ENCODE data around the gene PDE1C. TPM values are rescaled to one million over a fixed set of nuclear protein-coding genes. Genes with fewer than 3 reads are reported as not detected.

Gene PDE1C
- total RNA-seq, 1 donor from 2014 or later, result 2.3 TPM

DNA sequence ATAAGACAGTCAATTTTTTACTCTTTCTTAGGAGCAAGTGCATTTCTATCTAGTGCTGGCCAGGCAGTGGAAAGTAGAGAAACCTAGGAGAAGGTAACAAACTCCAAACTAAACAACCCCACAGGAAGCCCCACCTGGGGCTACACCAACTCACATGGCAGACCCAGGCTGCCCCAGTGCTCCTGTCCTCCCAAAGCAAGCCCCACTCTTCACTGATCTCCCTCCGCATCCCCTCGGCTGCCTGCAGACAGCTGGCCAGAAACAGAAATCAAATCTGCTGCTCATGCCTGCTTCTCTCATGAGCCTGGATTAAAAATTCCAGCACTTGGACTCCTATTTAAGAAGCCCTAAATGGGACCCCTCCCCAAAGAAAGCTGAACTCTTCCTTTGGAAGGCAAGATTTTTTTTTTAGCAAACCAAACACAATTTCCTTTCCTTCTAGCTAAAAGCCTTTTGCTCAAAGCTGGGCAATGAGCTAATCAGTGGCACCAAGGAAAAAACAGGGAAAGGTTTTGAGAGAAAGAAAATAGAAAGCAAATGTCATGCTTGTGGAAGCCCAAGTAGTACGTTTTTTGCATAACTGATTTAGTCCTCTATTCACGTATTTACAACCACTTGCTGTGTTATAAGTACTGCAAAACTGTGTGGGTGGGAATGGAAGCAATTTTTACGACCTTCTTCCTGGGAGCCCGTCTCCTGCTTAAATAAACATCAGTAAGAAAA, 10.8 kb downstream of the PDE1C start:
- DNase-seq (ENCODE audit: low read depth), result no peak
- no peaks in the 10 kb centered on the region for H3K36me3 ChIP-seq (ENCODE audit: control insufficient read depth, insufficient read depth, low read length)
- H3K4me3 ChIP-seq (ENCODE audit: low read depth, low read length), result no peak overlapping the region
- no peaks in the 10 kb centered on the region for H3K27me3 ChIP-seq (ENCODE audit: control insufficient read depth, insufficient read depth, low read length)
- TF ChIP-seq, protein P1, sequence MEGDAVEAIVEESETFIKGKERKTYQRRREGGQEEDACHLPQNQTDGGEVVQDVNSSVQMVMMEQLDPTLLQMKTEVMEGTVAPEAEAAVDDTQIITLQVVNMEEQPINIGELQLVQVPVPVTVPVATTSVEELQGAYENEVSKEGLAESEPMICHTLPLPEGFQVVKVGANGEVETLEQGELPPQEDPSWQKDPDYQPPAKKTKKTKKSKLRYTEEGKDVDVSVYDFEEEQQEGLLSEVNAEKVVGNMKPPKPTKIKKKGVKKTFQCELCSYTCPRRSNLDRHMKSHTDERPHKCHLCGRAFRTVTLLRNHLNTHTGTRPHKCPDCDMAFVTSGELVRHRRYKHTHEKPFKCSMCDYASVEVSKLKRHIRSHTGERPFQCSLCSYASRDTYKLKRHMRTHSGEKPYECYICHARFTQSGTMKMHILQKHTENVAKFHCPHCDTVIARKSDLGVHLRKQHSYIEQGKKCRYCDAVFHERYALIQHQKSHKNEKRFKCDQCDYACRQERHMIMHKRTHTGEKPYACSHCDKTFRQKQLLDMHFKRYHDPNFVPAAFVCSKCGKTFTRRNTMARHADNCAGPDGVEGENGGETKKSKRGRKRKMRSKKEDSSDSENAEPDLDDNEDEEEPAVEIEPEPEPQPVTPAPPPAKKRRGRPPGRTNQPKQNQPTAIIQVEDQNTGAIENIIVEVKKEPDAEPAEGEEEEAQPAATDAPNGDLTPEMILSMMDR (IDR thresholded peaks at IDR 0.05; ENCODE audit: insufficient read depth, low read length, poor library complexity, severe bottlenecking), result no peak

DNA sequence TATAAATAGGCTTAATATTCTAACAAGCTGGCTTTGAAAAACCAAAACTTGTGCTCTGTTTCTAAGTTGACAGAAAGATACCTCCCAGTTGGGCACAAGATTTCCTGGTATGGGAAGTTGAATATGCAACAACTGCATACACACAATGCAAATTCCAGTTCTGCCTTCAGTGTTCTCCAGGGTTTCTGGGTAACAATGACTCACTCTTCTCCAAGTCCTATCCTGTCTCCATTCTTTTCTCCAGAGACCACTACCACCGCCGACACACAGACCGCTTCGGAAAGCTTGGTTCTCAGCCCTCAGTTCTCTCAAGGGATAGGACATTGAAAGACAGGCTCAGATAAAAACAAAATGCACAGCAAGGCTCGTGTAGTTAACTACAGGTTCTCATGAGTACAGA, 12.2 kb downstream of the PDE1C start:
- H3K27me3 ChIP-seq (ENCODE audit: control insufficient read depth, insufficient read depth, low read length), result no peaks in the 10 kb centered on the region
- no peak for DNase-seq (ENCODE audit: low read depth)
- TF ChIP-seq, protein P1 (IDR thresholded peaks at IDR 0.05; ENCODE audit: insufficient read depth, low read length, poor library complexity, severe bottlenecking), result no peak
- no peak overlapping the region for H3K4me3 ChIP-seq (ENCODE audit: low read depth, low read length)
- H3K36me3 ChIP-seq (ENCODE audit: control insufficient read depth, insufficient read depth, low read length), result no peaks in the 10 kb centered on the region

DNA sequence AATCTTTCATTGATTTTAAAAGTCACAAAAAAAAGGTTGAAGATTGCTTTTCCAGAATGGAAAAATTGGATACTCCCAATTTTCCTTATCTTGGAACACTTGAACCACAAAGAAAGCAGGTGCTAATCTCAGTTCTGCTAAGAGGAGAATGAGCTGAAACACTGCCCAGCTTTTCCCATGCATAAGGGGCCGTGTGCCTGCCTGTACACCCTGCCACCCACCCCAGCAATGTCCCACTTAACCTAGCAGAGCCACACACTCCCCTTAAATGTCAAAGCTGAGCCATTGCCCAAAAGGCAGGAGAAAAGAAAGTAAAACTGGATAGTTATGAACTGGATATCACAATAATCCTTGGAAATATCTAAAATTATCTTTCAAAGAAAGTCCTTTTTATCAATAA, 13.4 kb downstream of the PDE1C start:
- TF ChIP-seq, protein P1 (IDR thresholded peaks at IDR 0.05; ENCODE audit: insufficient read depth, low read length, poor library complexity, severe bottlenecking), result no peak
- no peaks in the 10 kb centered on the region for H3K27me3 ChIP-seq (ENCODE audit: control insufficient read depth, insufficient read depth, low read length)
- DNase-seq (ENCODE audit: low read depth), result no peak

DNA sequence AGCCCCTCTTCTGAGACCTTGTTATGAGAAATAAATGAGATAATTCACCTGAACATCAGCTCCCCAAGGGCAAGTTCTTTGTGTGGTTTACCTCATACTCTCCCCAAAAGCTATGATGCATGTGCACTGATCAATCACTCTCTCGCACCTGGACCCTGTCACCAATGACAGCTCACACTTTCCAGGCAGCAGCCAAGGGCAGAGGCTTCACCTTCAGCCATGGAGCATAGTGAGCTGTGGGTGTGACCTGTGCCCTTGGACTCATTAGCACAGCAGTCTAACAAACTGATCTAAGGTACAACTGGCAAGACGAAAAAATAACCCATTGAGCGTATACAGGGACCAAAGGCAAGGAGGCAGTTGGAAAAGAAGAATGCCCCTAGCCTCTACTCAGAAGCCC, 17.0 kb downstream of the PDE1C start:
- no peaks in the 10 kb centered on the region for H3K27me3 ChIP-seq (ENCODE audit: control insufficient read depth, insufficient read depth, low read length)
- H3K4me3 ChIP-seq (ENCODE audit: low read depth, low read length), result no peak overlapping the region
- no peak for DNase-seq (ENCODE audit: low read depth)
- H3K36me3 ChIP-seq (ENCODE audit: control insufficient read depth, insufficient read depth, low read length), result no peaks in the 10 kb centered on the region
- TF ChIP-seq, protein P1 (IDR thresholded peaks at IDR 0.05; ENCODE audit: insufficient read depth, low read length, poor library complexity, severe bottlenecking), result no peak

More for the DNA sequence above, 13.4 kb downstream of the PDE1C start:
- Histone ChIP-seq H3K36me3 (ENCODE audit: control insufficient read depth, insufficient read depth, low read length) (no peaks in the 10 kb centered on the region), H3K4me3 (ENCODE audit: low read depth, low read length) (no peak overlapping the region)

DNA sequence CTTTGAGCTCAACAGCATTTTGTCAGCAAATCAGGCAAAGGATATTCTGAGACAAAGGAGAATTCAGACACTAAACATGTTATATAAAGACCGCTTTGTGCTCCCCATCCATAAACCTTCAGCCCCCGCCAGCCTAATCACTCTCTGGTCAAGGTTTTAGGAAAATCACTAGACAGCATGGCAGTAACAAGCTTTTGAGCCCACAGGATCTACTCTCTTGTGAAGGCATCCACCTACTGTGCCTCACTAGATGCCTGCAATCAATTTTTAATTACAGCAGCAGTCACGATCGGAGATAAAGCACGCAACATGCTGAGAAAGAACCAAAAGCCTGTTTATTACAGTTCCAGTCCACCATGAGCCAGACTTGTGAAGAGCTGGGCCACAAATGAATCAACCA, 19.1 kb downstream of the PDE1C start:
- DNase-seq (ENCODE audit: low read depth), result no peak
- Histone ChIP-seq H3K36me3 (ENCODE audit: control insufficient read depth, insufficient read depth, low read length) (no peaks in the 10 kb centered on the region), H3K4me3 (ENCODE audit: low read depth, low read length) (no peak overlapping the region), H3K27me3 (ENCODE audit: control insufficient read depth, insufficient read depth, low read length) (no peaks in the 10 kb centered on the region)
- TF ChIP-seq, protein P1 (IDR thresholded peaks at IDR 0.05; ENCODE audit: insufficient read depth, low read length, poor library complexity, severe bottlenecking), result no peak

DNA sequence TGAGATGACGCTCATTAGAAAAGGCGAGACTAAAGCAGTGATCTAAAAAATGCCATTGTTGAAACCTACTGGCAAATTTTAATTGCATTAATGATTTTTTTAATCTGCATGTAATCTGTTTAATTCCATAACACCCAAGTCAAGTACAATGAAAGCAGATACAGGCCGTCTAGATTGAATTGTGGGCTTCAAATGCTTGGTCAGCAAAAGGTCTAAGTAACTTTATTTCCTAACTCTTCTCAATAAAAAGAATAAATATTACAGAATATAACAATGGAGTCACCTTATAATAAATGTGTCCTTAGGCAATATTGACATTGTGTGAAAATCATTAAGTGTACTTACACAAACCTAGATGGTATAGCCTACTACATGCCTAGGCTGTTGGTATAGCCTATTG, 20.6 kb downstream of the PDE1C start:
- TF ChIP-seq, protein P1 (IDR thresholded peaks at IDR 0.05; ENCODE audit: insufficient read depth, low read length, poor library complexity, severe bottlenecking), result no peak

More for the DNA sequence above, 20.6 kb downstream of the PDE1C start:
- H3K36me3 ChIP-seq (ENCODE audit: control insufficient read depth, insufficient read depth, low read length), result no peaks in the 10 kb centered on the region
- no peaks in the 10 kb centered on the region for H3K27me3 ChIP-seq (ENCODE audit: control insufficient read depth, insufficient read depth, low read length)
- no peak for DNase-seq (ENCODE audit: low read depth)
- no peak overlapping the region for H3K4me3 ChIP-seq (ENCODE audit: low read depth, low read length)

Measured in kidney epithelial cell (primary cell).